ENCODE results near the gene C2orf68.
"Not testable (repeated sequence)": the region's sequence is repeated elsewhere in the genome, so short reads cannot be mapped to it uniquely, and the experiment has no call there.

C2orf68 gene

GRCh38 chr2:85579266-85579935, 32.5 kb downstream of the C2orf68 start:
- no peak for DNase-seq

DNA sequence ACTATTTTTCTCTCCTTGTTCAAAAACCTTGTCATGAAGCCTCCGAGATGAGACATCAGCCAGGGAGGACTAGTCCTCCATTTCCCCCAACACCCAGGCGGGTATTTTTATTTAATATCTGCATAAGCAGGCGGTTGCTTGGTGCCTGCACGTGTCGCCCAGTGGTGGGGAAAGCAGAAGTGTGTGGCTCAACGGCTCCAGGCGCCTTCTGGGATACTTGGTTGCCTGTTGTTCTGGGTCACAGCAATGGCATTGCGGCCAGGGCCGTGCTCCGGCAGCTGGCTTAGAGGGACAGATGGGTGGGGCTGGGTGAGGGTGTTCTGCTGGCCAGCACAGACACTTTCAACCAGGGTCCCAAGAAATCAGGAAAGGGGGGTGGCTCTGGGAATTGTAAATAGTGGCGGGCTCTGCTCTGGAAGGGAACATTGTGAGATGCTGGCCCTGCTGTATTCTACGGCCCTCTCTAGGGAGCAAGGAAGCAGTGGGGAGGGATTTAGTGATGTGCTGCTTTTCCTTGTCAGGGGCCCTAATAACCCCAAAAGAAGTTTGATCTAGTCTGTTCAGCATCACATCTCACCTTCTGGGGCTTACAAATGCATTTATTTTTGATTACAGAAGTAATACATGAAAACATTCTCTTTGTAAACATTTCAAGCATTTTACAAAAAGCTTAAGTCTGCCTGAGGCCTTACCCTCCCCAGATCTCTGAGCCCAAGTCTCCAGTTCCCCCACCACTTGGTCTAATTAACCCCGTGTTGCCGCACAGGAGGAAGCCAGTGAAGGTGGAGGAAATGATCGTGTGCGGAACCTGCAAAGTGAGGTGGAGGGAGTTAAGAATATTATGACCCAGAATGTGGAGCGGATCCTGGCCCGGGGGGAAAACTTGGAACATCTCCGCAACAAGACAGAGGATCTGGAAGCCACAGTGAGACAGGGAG, 33.4 kb downstream of the C2orf68 start:
- DNase-seq = no peak

- DNase-seq = no peak
Measured at GRCh38 chr2:85577386-85578242, 34.3 kb downstream of the C2orf68 start, which contains the start of gene VAMP8. VAMP8 (plus strand) TSS chr2:85577586; CDS start chr2:85577647, 61 bp downstream.

DNA sequence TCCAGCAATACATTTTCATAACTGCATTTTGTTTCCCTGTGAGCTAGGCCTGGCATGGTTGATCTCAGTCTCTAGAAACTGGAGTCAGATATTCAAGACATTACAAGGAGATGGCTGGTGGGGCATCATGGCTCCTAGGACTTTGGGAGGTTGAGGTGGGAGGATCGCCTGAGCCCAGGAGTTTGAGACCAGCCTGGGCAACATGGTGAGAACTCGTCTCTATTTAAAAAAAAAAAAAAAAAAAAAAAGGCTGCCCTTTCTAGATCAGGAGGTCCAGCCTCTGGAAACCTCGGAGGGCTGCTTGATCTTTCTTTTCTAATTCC, 34.8 kb downstream of the C2orf68 start:
- no peak for DNase-seq

DNA sequence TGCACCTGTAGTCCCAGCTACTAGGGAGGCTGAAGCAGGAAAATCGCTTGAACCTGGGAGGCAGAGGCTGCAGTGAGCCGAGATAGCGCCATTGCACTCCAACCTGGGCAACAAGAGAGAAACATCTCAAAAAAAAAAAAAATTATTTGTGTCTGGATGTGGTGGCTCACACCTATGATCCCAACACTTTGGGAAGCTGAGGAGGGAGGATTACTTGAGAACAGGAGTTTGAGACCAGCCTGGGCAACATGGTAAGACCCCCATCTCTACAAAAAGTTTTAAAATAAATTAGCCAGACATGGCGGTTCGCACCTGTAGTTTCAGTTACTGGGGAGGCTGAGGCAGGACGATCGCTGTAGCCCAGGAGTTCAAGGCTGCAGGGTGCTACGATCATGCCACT, 36.1 kb downstream of the C2orf68 start:
- DNase-seq = no peak

DNA sequence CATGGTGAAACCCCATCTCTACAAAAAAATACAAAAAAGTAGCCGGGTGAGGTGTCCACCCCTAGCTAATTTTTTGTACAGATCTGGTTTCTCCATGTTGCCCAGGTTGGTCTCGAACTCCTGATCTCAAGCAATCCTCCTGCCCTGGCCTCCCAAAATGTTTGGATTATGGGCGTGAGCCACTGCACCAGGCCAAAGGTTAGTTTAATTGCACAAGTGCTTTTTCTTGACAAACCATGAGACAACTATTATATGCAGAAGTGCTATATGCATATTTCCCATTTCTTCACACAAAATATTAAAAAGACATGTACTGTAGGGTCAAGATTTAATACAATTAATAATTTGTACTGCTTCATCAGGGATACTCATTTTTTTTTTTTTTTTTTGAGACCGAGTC, 45.6 kb downstream of the C2orf68 start:
- DNase-seq = no peak

GRCh38 chr2:85564144-85564563, 47.7 kb downstream of the C2orf68 start:
- no peak for DNase-seq

GRCh38 chr2:85561280-85562212, 50.3 kb downstream of the C2orf68 start, which contains the start of gene GGCX:
GGCX (minus strand) TSS chr2:85561493; CDS start chr2:85561428, 65 bp downstream.
- peak; percentile 93 for DNase-seq

DNA sequence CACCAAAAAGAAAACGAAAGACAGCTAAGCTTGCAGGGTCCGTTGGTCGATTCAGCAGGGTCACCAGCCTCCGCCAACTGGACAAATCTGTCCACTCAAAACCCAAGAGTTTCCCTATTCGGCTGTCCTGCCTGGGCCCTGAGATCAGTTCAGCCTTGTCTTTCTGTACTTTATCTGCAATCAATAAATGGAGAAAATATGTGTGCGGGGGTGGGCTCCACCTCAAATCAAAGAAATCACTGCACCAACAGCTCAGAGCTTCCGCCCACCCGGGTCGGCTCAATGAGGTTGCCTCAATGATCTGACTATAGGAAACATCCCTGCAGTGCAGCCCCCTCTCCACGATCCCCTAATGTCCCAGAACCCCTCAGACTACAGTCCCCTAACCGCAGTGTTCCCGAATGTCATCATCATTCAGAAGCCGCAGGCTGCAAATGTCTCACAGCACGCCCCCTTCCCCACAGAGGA, 51.0 kb downstream of the C2orf68 start:
- DNase-seq = no peak

- not testable (repeated sequence) for DNase-seq
Measured at GRCh38 chr2:85560403-85560726, 51.5 kb downstream of the C2orf68 start.

DNA sequence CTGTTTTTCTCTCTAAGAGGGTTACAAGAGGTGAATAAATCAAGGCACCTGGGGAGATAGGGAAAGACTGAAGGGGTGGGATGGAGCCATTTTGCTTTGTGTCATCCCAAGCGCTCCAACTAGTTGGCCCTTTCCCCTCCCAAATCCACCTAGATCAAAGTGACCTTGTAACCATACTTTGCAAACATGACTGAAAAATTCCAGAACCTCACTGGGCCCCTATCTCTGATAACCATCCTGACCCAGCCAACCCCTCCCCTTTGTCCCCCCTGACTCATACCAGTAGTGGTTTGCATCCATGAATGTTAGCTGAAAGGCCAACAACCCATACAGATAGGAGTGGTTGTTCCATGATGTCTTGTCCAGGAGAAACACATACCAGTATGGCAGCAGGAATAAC, 53.7 kb downstream of the C2orf68 start:
- DNase-seq = no peak

DNA sequence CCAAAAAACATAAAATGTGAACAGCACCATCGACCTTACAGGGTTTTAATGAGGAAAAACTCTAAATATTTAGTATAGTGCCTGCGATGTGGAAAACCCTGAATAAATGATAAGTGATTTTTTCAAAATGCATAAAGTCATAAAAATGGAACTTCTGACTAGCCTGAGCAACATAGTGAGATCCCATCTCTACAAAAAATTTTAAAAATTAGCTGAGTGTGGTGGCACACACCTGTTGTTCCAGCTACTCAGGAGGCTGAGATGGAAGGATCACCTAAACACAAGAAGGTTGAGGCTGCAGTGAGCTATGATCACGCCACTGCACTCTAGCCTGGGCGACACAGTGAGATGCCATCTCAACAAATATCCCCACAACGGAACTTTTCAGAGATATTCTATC, 54.7 kb downstream of the C2orf68 start:
- DNase-seq = no peak

Data from NCI-H1105 (cell line).